ENCODE data around the gene CDC23. TPM values are rescaled to one million over a fixed set of nuclear protein-coding genes. Genes with fewer than 3 reads are reported as not detected.
"Not testable (repeated sequence)": the region's sequence is repeated elsewhere in the genome, so short reads cannot be mapped to it uniquely, and the experiment has no call there.

The CDC23 gene
- total RNA-seq, 1 experiment from 2014 or later, result 49.7 TPM

- CTCF ChIA-PET, result interaction anchor here (0.6 kb wide), 1 partner anchor 39 kb away, joined by 3 read pairs; the partner anchor contains the start of gene CDC23
- Mint-ChIP-seq H3K36me3 (ENCODE audit: insufficient read depth, unreplicated experiment) (no peaks in the 10 kb centered on the region), H3K27ac (ENCODE audit: low read depth, unreplicated experiment) (no peak overlapping the region), H3K4me1 (ENCODE audit: insufficient read depth, unreplicated experiment) (no peaks in the 10 kb centered on the region), H3K27me3 (ENCODE audit: insufficient read depth, unreplicated experiment) (peaks cover 17% of the 10 kb centered on the region), H3K9me3 (ENCODE audit: unreplicated experiment) (no peaks in the 10 kb centered on the region), H3K4me3 (ENCODE audit: unreplicated experiment) (no peak overlapping the region)
- BruUV-seq (replicated peaks), result no TSS peak
- POLR2A ChIA-PET, result interaction anchor here (1.2 to 1.7 kb wide), 2 partner anchors 61 to 79 kb away, joined by 3 read pairs; partner anchors contain the start of gene CDC25C
- intact Hi-C loops (cut with micrococcal nuclease), result no loop called here
- no peak for DNase-seq (ENCODE audit: unreplicated experiment)
- TF ChIP-seq CTCF (IDR thresholded peaks at IDR 0.05; ENCODE audit: unreplicated experiment), result no peak
Observed at GRCh38 chr5:138252944-138253343, 39.8 kb upstream of the CDC23 start.

- ChIA-PET CTCF (interaction anchor here (0.6 to 1.5 kb wide), 3 partner anchors 11 to 163 kb away, joined by 3 to 4 read pairs (median 4); no protein-coding TSS in a partner anchor), POLR2A (interaction anchor here (1.6 kb wide), 1 partner anchor 13 kb away, joined by 8 read pairs; no protein-coding TSS in a partner anchor)
- H3K36me3 Mint-ChIP-seq (ENCODE audit: insufficient read depth, unreplicated experiment); H3K9me3 Mint-ChIP-seq (ENCODE audit: unreplicated experiment); H3K4me1 Mint-ChIP-seq (ENCODE audit: insufficient read depth, unreplicated experiment); BruUV-seq (replicated peaks); H3K27ac Mint-ChIP-seq (ENCODE audit: low read depth, unreplicated experiment); intact Hi-C loops (cut with micrococcal nuclease); DNase-seq (ENCODE audit: unreplicated experiment); H3K4me3 Mint-ChIP-seq (ENCODE audit: unreplicated experiment): not testable (repeated sequence)
- H3K27me3 Mint-ChIP-seq (ENCODE audit: insufficient read depth, unreplicated experiment), result peaks cover 22% of the 10 kb centered on the region
Observed at GRCh38 chr5:138247800-138248199, 34.7 kb upstream of the CDC23 start.

- H3K27me3 Mint-ChIP-seq (ENCODE audit: insufficient read depth, unreplicated experiment), result peaks cover 31% of the 10 kb centered on the region
- ChIA-PET POLR2A (interaction anchor here (1.6 kb wide), 1 partner anchor 12 kb away, joined by 8 read pairs; no protein-coding TSS in a partner anchor), CTCF (interaction anchor here (0.6 to 1.5 kb wide), 6 partner anchors 53 to 886 kb away, joined by 3 to 4 read pairs (median 4); no protein-coding TSS in a partner anchor)
- H3K4me1 Mint-ChIP-seq (ENCODE audit: insufficient read depth, unreplicated experiment), result no peaks in the 10 kb centered on the region
- no peak for TF ChIP-seq CTCF (IDR thresholded peaks at IDR 0.05; ENCODE audit: unreplicated experiment)
- no peaks in the 10 kb centered on the region for H3K9me3 Mint-ChIP-seq (ENCODE audit: unreplicated experiment)
- no peak overlapping the region for H3K27ac Mint-ChIP-seq (ENCODE audit: low read depth, unreplicated experiment)
- DNase-seq (ENCODE audit: unreplicated experiment), result no peak
- no peaks in the 10 kb centered on the region for H3K36me3 Mint-ChIP-seq (ENCODE audit: insufficient read depth, unreplicated experiment)
- intact Hi-C loops (cut with micrococcal nuclease), result no loop called here
- no peak overlapping the region for H3K4me3 Mint-ChIP-seq (ENCODE audit: unreplicated experiment)
- BruUV-seq (replicated peaks), result no TSS peak
Observed at GRCh38 chr5:138246822-138247221, 33.7 kb upstream of the CDC23 start.

GRCh38 chr5:138246334-138246733 lies 33.2 kb upstream of the CDC23 start:
- BruUV-seq (replicated peaks), result no TSS peak
- no peaks in the 10 kb centered on the region for H3K36me3 Mint-ChIP-seq (ENCODE audit: insufficient read depth, unreplicated experiment)
- H3K9me3 Mint-ChIP-seq (ENCODE audit: unreplicated experiment), result no peaks in the 10 kb centered on the region
- H3K27ac Mint-ChIP-seq (ENCODE audit: low read depth, unreplicated experiment), result no peak overlapping the region
- peaks cover 36% of the 10 kb centered on the region for H3K27me3 Mint-ChIP-seq (ENCODE audit: insufficient read depth, unreplicated experiment)
- DNase-seq (ENCODE audit: unreplicated experiment), result no peak
- no peaks in the 10 kb centered on the region for H3K4me1 Mint-ChIP-seq (ENCODE audit: insufficient read depth, unreplicated experiment)
- ChIA-PET CTCF (interaction anchor here (0.6 to 1.0 kb wide), 5 partner anchors 53 to 886 kb away, joined by 3 to 4 read pairs (median 4); no protein-coding TSS in a partner anchor), POLR2A (interaction anchor here (1.6 kb wide), 1 partner anchor 11 kb away, joined by 8 read pairs; no protein-coding TSS in a partner anchor)
- TF ChIP-seq CTCF (IDR thresholded peaks at IDR 0.05; ENCODE audit: unreplicated experiment), result no peak
- intact Hi-C loops (cut with micrococcal nuclease), result no loop called here
- H3K4me3 Mint-ChIP-seq (ENCODE audit: unreplicated experiment), result no peak overlapping the region
